ENCODE measurements around the gene MYH15.

MYH15 gene

DNA sequence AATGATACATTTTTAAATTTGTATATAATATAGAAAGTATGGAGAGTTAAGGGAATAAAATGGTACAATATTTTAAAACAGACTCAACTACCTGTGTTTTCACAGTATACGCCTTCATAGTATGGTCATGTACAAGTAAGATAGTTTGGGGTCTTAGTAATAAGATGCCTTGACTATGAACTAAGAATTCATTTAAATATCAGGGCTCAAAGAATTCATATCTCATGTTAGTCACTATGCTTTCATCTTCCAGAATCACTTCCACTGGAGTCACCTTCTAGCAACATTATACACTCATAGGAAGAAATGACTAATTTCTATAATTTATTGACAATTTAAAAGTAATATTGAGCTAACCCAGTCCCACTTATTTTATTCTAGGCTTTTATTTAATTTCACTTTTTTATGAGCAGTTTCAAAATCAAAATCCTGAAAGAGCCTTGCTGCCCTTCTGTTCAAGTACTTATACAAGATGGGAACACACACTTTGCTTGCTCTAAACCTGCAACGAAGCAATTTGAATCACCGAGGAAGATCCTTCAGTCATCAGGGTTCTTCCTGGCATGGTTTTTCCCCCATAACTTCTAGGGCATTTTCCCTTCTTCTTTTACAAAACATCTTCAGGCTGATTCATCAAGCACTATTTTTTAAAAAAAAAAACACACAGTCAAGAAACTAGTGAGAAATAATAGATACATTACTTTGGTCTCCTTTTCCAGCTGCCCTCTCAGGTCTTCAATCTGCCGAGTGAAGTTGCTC lies 94.1 kb downstream of the MYH15 start:
- DNase-seq (ENCODE audit: low read depth in 1 of 2, low spot score in 1 of 2) = no peak
- TF ChIP-seq JUND (IDR thresholded peaks at IDR 0.05; ENCODE audit: low read depth) = no peak
- in situ Hi-C loops (cut with HindIII; ENCODE audit: low pct_unique_long_range_greater_than_20kb, low sequenced_read_pairs) = no loop called here

DNA sequence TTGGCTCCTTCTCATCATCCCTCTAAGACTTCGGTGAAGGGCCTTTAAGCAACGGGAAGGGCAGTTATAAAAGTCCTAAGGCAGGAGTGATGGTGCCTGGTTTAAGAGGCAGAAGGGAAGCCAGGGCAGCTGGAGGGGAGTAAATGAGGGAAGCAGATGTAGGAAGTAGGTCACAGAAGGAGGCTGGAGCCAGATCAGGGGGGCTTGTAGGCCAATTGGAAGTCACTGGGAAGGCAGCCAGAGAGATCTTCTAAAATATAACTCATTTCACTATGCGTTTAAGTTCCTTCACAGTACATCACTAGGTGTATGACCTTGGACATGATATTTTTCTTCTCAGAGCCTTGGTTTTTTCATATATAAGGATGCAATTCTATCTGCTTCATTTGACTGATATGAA lies 94.7 kb downstream of the MYH15 start:
- in situ Hi-C loops (cut with HindIII; ENCODE audit: low pct_unique_long_range_greater_than_20kb, low sequenced_read_pairs) = no loop called here
- no peak for DNase-seq (ENCODE audit: low read depth in 1 of 2, low spot score in 1 of 2)
- no peak for TF ChIP-seq JUND (IDR thresholded peaks at IDR 0.05; ENCODE audit: low read depth)

DNA sequence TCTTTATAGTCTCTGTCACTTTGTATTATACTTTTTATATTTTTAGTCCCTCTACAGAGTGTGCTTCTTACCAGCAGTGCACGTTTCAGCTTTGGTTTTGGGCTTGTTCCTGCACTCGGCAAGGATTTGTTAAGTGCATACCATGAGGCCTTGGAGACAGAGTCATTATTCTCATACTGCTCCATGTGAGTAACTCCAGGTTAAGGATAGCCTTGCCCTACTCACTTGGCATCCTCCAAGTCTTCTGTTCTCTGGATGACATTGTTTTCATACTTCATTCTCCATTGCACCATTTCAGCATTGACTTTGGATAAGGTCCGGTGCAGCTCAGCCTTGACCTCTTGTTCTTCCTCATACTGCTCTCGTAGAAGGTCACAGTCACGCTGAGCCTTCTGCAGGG lies 96.4 kb downstream of the MYH15 start:
- TF ChIP-seq JUND (IDR thresholded peaks at IDR 0.05; ENCODE audit: low read depth) = no peak
- no peak for DNase-seq (ENCODE audit: low read depth in 1 of 2, low spot score in 1 of 2)
- in situ Hi-C loops (cut with HindIII; ENCODE audit: low pct_unique_long_range_greater_than_20kb, low sequenced_read_pairs) = no loop called here

DNA sequence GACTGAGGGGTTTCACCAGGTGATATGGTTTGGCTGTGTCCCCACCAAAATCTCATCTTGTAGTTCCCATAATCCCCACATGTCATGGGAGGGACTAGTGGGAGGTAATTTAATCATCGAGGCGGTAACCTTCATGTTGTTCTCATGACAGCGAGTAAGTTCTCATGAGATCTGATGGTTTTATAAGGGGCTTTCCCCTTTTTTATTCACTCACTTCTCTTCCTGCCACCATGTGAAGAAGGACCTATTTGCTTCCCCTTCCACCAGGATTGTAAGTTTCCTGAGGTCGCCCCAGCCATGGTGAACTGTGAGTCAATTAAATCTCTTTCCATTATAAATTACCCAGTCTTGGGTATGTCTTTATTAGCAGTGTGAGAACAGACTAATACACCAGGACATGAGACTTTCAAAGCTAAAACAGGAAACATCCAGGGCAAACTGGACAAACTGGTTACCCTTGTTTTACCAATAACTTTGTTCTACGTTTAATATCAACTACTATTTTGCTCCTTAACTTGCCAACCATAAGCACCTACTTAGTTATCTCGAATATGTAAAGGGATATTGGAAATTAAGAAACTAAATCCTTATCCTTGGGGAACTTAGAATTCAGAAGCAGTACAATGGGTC lies 98.2 kb downstream of the MYH15 start:
- in situ Hi-C loops (cut with HindIII; ENCODE audit: low pct_unique_long_range_greater_than_20kb, low sequenced_read_pairs) = no loop called here
- no peak for TF ChIP-seq JUND (IDR thresholded peaks at IDR 0.05; ENCODE audit: low read depth)
- peak in 1 of 2 experiments; percentile 50 for DNase-seq (ENCODE audit: low read depth in 1 of 2, low spot score in 1 of 2)

DNA sequence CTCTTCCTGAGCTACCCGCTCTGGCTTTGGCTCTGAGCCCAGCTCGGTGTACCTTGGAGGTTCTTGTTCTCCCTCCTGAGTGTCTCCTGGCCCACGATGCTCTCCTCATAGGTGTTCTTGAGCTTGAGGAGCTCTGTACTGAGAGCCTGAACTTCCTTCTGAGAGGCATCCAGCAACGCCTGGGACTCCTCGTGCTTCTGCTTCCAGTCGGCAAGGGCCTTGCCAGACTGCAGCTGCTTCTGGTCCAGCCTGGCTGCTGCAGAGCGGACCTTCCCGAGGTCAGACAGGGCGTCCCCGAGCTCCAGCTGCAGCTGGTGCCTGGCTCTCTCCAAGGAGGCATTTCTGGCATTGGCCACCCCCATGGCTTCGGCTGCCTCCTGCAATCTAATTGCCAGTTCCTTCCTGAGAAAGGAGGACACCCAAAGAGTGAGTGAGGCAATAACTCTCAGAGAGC lies 99.8 kb downstream of the MYH15 start:
- DNase-seq (ENCODE audit: low read depth in 1 of 2, low spot score in 1 of 2) = no peak
- in situ Hi-C loops (cut with HindIII; ENCODE audit: low pct_unique_long_range_greater_than_20kb, low sequenced_read_pairs) = no loop called here
- TF ChIP-seq JUND (IDR thresholded peaks at IDR 0.05; ENCODE audit: low read depth) = no peak

DNA sequence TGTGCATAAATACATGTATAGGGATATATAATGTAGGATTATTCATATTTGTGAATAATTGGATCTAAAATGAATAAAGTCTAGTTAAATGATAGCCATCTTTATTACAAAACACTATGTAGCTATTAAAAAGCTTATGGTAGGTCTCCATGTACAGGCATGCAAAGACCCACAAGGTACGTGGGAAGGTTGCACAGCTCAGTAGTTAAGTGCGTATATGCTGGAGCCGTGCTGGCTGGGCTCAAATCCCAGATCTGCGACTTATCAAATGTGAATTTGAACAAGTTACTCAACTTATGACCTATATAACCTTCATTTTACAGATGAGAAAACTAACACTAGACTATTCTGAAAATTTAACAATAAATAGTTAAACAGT lies 100.6 kb downstream of the MYH15 start:
- DNase-seq (ENCODE audit: low read depth in 1 of 2, low spot score in 1 of 2) = no peak
- TF ChIP-seq JUND (IDR thresholded peaks at IDR 0.05; ENCODE audit: low read depth) = no peak
- in situ Hi-C loops (cut with HindIII; ENCODE audit: low pct_unique_long_range_greater_than_20kb, low sequenced_read_pairs) = no loop called here

DNA sequence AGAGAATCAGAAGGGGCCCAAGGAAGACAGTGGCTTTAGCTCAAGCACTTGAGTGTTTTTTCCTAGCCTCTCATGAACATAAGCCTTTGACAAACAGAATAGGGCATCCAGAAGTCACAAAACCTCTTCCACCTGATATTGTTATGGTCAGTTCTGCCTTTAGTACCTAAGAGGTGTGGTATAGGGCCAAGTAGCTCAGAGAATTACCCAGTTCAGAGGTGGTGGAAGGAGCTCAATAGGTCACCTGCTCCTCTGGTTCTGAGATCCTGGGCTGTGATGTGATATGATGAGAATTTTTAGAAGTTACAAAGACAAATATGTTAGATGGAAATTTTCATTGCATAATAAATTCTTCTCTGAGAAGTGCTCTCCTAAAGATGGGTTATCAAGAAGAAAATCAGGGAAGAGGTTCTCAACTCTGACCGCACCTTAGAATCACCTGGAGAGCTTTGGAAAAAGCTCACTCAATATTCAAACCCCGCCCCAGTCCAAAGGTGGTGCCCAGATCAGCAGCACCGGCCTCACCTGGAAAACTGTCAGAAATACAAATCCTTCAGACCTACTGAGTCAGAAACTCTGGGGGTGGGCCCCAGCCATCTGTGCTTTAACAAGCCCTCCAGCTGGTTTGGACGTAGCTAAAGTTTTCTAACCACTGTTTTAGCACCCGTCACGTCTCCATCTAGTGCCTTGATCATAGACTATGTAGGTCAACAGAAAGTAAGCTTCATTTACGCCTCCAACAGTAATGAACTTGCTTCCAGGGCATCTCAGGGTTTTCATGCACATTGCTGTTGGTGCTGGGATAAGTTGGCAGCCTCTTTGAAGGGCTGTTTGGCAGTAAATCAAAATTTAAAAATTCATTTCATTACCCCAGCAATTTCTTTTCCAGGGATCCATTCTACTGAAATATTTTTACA lies 101.3 kb downstream of the MYH15 start:
- no peak for DNase-seq (ENCODE audit: low read depth in 1 of 2, low spot score in 1 of 2)
- TF ChIP-seq JUND (IDR thresholded peaks at IDR 0.05; ENCODE audit: low read depth) = no peak
- in situ Hi-C loops (cut with HindIII; ENCODE audit: low pct_unique_long_range_greater_than_20kb, low sequenced_read_pairs) = no loop called here

DNA sequence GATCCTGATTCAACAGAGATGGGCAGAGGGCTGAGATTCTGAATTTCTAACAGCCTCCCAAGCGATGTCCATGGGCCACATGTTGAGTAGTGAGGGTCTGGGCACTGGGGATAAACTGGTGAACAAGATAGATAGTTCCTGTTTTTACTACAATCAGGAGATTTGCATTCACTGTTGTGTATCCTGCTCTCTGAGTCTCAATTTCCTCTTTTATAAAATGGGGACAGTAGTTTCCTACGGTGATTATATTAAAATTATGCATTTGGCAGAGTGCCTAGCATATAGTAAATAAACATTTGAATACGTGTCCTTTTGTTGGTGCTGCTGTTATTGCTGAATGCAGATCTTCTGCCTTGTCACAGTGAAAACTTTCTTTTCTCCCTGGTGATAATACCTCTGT lies 102.5 kb downstream of the MYH15 start:
- DNase-seq (ENCODE audit: low read depth in 1 of 2, low spot score in 1 of 2) = no peak
- in situ Hi-C loops (cut with HindIII; ENCODE audit: low pct_unique_long_range_greater_than_20kb, low sequenced_read_pairs) = no loop called here
- no peak for TF ChIP-seq JUND (IDR thresholded peaks at IDR 0.05; ENCODE audit: low read depth)

DNA sequence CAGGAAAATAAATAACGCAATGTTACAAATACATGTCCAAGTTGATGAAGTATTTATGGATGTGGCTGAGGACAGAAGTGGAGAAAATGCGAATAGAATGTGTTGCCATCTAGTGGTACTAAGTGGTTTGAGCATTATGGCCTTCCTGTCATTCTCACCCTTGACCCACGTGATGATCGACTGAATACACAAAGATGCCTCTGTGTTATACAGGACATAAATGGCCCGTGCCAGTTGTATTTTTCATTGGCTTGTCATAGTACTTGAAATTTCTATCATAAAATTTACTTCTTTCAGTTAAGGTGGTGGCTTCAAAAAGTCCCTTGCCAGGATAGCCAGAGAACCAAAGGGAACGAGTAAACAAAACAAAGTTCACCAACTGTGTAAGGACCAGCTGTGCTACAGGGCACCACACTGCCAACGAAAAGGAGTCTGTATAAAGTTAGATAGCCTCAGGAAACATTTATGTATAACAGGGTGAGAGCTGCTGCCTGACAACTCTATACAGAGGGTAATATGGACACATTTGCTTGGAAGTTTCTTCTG lies 103.7 kb downstream of the MYH15 start:
- in situ Hi-C loops (cut with HindIII; ENCODE audit: low pct_unique_long_range_greater_than_20kb, low sequenced_read_pairs) = no loop called here
- TF ChIP-seq JUND (IDR thresholded peaks at IDR 0.05; ENCODE audit: low read depth) = no peak
- peak; percentile 40 to 84 for DNase-seq (ENCODE audit: low read depth in 1 of 2, low spot score in 1 of 2)

DNA sequence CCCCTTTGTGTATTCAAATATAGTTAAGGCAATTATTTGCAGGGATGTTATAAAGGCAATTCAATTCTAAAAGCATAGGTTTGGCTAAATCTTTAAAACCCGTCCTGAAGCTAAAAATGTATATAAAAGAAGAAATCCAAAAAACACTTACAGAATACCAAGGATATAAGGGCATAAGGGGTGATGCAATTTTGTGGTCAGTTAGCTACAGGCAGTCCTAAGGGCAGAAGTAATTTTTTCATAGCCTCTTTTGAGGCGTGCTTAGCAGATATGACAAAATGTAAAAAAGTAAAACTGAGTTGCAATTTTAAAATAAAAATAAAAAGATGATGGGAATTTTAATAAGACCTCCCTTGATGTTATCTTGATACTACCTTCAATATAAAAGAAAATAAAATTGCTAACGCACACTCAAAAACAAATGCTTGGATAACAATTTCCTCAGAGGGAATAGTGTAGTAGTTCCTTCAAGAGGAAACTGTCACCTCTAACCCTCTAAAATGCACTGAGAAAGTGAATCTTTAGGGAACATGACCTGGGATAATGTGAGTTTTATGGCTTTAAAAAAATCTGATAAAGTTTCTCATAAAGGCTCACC lies 104.2 kb downstream of the MYH15 start:
- no peak for DNase-seq (ENCODE audit: low read depth in 1 of 2, low spot score in 1 of 2)
- no peak for TF ChIP-seq JUND (IDR thresholded peaks at IDR 0.05; ENCODE audit: low read depth)
- in situ Hi-C loops (cut with HindIII; ENCODE audit: low pct_unique_long_range_greater_than_20kb, low sequenced_read_pairs) = no loop called here

DNA sequence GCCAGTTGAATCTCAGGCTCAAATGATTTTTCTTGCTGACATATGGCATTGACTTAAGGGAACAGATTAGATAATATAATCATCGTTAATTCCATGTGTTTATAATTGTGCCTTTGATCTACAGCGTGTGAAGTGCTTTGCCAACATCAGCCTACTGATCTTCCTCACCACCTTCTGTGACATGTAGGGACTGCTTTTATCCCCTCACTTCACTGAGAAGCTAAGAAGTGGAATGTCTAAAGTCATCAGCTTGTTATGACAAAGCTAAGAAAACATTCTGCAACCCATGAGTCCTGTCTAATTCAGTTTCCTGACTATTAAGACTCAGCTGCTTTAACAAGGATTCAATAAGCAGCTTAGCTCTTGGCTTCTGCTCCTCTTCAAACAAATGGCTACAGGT lies 106.0 kb downstream of the MYH15 start:
- no peak for TF ChIP-seq JUND (IDR thresholded peaks at IDR 0.05; ENCODE audit: low read depth)
- in situ Hi-C loops (cut with HindIII; ENCODE audit: low pct_unique_long_range_greater_than_20kb, low sequenced_read_pairs) = no loop called here

DNA sequence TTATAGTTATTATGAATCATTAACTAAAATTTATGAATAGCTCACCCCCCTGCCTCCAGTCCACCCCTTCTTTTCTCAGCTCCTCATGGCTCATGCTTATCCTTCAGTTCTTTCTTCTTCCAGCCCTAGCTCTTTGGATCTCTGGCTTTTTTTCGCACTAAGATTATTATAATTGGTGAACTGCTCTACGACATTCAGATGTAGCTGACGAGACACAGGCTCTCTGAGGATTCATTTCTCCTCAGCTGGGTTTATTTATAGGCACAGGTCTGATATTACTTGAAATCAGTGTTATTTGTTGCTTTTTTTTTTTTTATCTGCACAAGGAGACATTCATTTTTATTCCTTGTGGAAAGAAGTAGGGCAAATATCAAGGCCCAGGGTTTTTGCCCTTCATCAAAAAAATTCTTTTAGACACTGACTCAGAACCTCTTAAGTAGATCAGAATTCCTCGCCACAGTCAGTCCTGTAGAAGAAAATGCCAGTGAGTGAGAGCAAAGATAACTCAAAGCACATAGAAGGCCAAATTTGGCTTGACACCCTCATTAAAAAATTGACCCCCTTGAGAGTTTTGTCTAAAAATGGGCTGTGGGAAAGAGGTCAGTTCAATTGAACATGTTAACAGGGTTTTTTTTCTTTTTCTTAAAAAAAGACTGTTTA lies 106.6 kb downstream of the MYH15 start:
- in situ Hi-C loops (cut with HindIII; ENCODE audit: low pct_unique_long_range_greater_than_20kb, low sequenced_read_pairs) = no loop called here
- no peak for DNase-seq (ENCODE audit: low read depth in 1 of 2, low spot score in 1 of 2)

More for the DNA sequence above, 106.0 kb downstream of the MYH15 start:
- DNase-seq (ENCODE audit: low read depth in 1 of 2, low spot score in 1 of 2) = no peak

More for the DNA sequence above, 106.6 kb downstream of the MYH15 start:
- TF ChIP-seq JUND (IDR thresholded peaks at IDR 0.05; ENCODE audit: low read depth) = no peak

All from T47D (cell line).